ENCODE measurements around the gene SLC16A9.

The SLC16A9 gene

GRCh38 chr10:59718257-59718656 lies 8.6 kb upstream of the SLC16A9 start:
- no peak for DNase-seq (ENCODE audit: low read depth)

- DNase-seq (ENCODE audit: low read depth), result no peak
Observed at GRCh38 chr10:59713196-59713821, 3.7 kb upstream of the SLC16A9 start.

DNA sequence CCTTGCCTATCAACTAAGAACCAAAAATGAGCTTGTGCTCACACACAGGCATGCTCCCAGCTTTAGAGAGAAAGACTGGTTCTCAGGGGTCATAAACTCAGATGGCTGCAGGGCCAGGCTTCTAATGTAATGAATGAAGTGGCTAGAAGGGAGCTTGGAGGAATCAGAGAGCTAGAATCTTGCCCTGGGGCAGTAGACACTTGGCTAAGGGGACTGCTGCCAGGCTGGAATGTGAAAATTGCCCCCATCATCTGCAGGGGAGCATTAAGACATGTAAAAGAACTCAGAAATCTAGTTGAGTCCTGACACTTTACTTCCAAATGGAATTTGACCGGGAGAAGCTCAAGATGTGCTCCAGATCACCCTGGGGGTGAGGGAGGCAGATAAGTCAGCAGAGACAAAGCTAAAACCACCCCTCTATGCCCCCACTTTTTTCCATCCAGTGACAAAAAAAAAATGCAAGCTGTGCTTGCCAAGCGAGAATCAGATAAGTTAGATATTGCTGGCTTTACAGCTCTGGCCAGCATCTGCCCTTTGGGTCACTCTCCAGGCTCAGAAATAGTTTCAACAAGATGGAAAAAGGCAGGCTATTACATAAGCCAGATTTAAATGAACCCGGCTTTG lies 2.3 kb upstream of the SLC16A9 start:
- DNase-seq (ENCODE audit: low read depth), result no peak

GRCh38 chr10:59708816-59709394 lies 745 bp downstream of the SLC16A9 start:
- no peak for DNase-seq (ENCODE audit: low read depth)

DNA sequence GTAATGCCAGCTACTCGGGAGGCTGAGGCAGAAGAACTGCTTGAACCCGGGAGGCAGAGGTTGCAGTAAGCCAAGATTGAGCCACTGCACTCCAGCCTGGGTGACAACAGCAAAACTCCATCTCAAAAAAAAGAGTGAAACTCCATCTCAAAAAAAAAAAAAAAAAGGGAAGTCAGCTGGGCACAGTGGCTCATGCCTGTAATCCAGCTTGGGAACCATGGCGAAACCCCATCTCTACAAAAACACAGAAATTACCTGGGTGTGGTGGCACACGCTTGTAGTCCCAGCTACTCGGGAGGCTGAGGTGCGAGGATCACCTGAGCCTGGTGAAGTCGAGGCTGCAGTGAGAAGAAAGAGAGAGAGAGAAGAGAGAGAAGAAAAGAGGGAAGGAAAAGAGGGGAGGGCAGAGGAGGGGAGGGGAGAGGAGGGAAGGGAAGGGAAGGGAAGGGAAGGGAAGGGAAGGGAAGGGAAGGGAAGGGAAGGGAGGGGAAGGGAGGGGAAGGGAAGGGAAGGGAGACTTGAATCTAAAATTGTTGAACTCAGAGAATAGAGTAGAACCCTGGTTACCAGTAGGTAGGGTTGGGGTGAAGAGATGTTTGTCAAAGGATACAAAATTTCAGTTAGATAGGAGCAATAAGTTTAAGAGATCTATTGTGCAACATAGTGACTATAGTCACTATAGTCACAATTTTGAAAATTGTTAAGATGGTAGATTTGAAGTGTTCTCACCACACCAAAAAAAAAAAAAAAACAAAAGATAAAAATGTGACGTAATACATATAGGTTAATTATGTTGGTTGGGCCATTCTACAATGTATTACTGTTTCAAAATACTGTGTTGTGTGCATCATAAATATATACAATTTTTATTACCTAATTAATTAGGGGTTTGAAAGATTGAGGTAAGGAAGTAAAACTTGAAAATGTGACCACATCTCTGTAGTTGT lies 2.5 kb downstream of the SLC16A9 start:
- DNase-seq (ENCODE audit: low read depth), result no peak

DNA sequence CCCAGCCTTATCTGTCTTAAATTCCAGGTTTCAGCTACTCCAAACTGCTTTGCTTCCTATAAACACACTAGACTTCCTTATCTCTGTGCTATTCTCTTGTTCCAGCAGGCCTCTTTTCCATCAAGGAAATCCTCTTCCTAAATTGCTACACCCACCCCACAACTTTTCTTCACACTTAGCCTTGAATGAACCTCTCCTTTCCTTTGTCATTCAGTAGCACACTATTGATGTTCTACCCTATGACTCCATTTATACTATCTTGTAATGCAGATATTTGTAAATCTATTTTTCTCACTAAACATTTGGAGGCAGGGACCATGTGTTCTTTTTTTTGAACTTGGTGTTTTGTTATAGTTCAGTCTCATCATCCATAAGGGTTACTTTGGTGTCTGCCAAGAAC lies 3.7 kb downstream of the SLC16A9 start:
- no peak for DNase-seq (ENCODE audit: low read depth)

GRCh38 chr10:59704630-59705029 lies 5.0 kb downstream of the SLC16A9 start:
- DNase-seq (ENCODE audit: low read depth), result no peak

- DNase-seq (ENCODE audit: low read depth), result no peak
Observed at GRCh38 chr10:59702347-59702746, 7.3 kb downstream of the SLC16A9 start.

- no peak for DNase-seq (ENCODE audit: low read depth)
Observed at GRCh38 chr10:59700709-59701108, 8.9 kb downstream of the SLC16A9 start.

- no peak for DNase-seq (ENCODE audit: low read depth)
Observed at GRCh38 chr10:59698326-59698725, 11.3 kb downstream of the SLC16A9 start.

- DNase-seq (ENCODE audit: low read depth), result no peak
Observed at GRCh38 chr10:59695637-59696036, 14.0 kb downstream of the SLC16A9 start.

GRCh38 chr10:59694936-59695335 lies 14.7 kb downstream of the SLC16A9 start:
- DNase-seq (ENCODE audit: low read depth), result no peak

DNA sequence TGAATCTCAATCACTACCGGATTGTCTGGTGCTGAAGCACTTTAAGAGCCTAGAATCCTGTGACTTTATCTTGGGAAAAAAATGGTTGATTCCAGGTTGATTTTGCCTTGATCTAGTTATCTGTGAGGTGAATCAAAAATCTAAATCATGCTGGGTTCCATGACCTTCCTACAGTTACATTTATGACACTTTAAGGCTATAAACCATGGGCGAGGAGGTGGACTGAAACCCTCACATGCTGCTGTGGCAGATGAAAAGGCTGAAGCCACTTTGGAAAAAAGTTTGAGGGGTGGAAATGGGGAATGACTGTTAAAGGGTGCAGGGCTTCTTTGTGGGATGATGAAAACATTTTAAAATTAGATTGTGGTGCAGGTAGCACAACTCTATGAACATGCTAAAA lies 17.5 kb downstream of the SLC16A9 start:
- DNase-seq (ENCODE audit: low read depth), result no peak

- no peak for DNase-seq (ENCODE audit: low read depth)
Observed at GRCh38 chr10:59688921-59689351, 20.7 kb downstream of the SLC16A9 start.

DNA sequence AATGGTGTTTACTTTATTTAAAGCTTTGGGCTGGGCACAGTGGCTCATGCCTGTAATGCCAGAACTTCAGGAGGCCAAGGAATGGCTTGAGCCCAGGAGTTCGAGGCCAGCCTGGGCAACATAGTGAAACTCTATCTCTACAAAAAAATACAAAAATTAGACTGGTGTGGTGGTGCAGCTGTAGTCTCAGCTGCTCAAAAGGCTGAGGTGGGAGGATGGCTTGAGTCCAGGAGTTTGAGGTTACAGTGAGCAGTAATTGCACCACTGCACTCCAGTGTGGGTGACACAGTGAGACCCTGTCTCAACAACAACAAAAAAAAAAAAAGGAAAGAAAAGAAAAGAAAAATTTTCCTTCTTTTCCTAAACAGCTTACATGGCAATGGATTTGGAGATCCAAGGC lies 22.0 kb downstream of the SLC16A9 start:
- DNase-seq (ENCODE audit: low read depth), result no peak

GRCh38 chr10:59684006-59684405 lies 25.6 kb downstream of the SLC16A9 start:
- DNase-seq (ENCODE audit: low read depth), result no peak

DNA sequence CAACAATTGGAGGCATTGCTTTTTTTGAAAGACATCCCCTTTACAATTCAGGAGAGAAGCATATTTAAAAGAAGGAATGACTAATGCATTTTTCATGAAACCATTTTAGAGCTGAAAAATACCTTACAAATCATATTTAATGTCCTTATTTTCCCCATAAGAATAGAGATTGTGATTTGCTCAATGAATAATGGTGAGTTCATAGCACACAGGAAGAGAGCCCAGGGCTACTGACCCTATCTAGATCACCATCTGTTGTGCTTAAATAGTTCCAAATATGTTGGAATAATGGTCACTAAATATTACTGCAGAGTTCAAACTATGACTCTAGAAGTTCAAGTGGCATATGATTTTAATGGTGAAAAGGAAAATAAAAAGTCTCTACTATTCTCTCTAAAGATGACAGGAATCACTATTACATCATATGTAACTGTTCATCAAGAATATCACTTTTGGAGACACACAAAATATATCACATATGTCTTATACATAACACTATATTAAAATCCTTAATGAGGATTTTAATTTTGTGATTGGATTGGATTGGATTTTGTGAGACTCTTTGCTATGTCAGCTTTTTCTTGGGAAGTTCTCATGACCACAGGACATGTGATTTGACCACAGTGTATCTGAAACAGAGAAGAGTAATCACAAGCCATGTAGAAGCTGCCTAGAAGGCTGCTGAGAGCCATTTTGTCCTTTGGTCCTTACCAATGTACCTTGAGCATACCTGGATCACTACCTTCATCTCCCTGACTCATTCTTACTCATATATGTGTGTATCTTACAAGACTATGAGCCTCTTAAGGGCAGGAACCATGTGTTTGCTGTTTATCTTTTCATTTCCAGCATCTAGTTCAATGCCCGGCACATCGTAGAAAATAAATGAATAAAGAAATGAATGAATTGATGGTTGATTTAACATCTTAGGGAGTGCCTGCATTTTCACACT lies 26.4 kb downstream of the SLC16A9 start:
- DNase-seq (ENCODE audit: low read depth), result no peak

- no peak for DNase-seq (ENCODE audit: low read depth)
Observed at GRCh38 chr10:59680199-59680598, 29.5 kb downstream of the SLC16A9 start.

GRCh38 chr10:59678884-59679301 lies 30.8 kb downstream of the SLC16A9 start:
- no peak for DNase-seq (ENCODE audit: low read depth)

- no peak for DNase-seq (ENCODE audit: low read depth)
Observed at GRCh38 chr10:59677253-59677831, 32.3 kb downstream of the SLC16A9 start.

DNA sequence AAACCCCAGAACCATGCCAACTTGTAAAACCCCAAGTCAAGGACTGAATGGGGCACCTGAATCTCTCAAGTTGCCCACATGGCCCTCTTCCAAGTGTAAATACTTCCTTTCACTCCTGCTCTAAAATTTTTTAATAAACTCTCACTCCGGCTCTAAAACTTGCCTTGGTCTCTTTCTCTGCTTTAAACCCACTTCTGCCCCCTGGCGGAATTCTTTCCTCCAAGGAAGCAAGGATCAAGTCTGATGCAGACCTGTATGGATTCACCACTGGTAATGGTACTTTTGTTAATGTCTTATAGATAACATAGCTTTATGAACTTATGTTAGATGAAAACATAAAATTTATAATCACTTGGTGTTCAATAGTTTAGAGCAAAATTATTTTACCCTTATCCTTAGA lies 33.8 kb downstream of the SLC16A9 start:
- DNase-seq (ENCODE audit: low read depth), result no peak
